Right lobe of liver (tissue), 6 donors: ENCODE measurements around the gene SCUBE2. TPM values are rescaled to one million over a fixed set of nuclear protein-coding genes. Genes with fewer than 3 reads are reported as not detected.

Source experiments
- ATAC-seq, 4 donors: fragments of 200-7000 bp; cut with Tn5 transposase; one replicate each; pipeline ENCODE4 v1.9.1; 2020; ENCODE audit warnings: mild to moderate bottlenecking in 4 of 4, moderate library complexity in 4 of 4
- DNase-seq, 3 donors: peaks; one replicate each; pipeline ENCODE4 v3.0.0-alpha.2; 2020
- H3K27ac ChIP-seq, 3 donors: fragments of 200-600 bp; one replicate each; pipeline ENCODE4 v1.8.0; 2022
- H3K27me3 ChIP-seq, 2 donors: fragments of 200-600 bp; one replicate each; pipeline ENCODE4 v1.8.0; 2022
- H3K36me3 ChIP-seq, 4 donors: fragments of 200-600 bp; sonication (generic) in 1 of 4; one replicate each; pipeline versions ENCODE4 v1.5.1 to v1.8.0; 2017 to 2022; ENCODE audit warnings: control low read depth in 1 of 4
- H3K4me1 ChIP-seq, 4 donors: fragments of 200-600 bp; sonication (generic) in 1 of 4; one replicate each; pipeline versions ENCODE4 v1.5.1 to v1.8.0; 2017 to 2022; ENCODE audit warnings: control low read depth in 1 of 4
- H3K4me3 ChIP-seq, 3 donors: fragments of 200-600 bp; one replicate each; pipeline ENCODE4 v1.8.0; 2022
- H3K9me3 ChIP-seq, 4 donors: fragments of 200-600 bp; sonication (generic) in 1 of 4; one replicate each; pipeline versions ENCODE4 v1.5.1 to v1.8.0; 2017 to 2022; ENCODE audit warnings: control low read depth in 1 of 4
- CTCF ChIP-seq, 4 donors: fragments of 200-600 bp in 3 of 4; fragments of 450-650 bp in 1 of 4; IDR thresholded peaks; one replicate each; pipeline versions ENCODE4 v1.5.1 to v1.8.0; 2016 to 2022; ENCODE audit warnings: antibody characterized with exemption in 4 of 4, mild to moderate bottlenecking in 2 of 4
- POLR2A ChIP-seq: fragments of 450-650 bp; IDR thresholded peaks from one replicate; pipeline ENCODE4 v1.6.1; 2017; ENCODE audit warnings: antibody characterized with exemption, mild to moderate bottlenecking
- WGBS: methylation state at CpG from one replicate; pipeline ENCODE4 v1.1.6; 2018; ENCODE audit warnings: low coverage, low lambda C conversion rate; ENCODE audit not compliant: insufficient coverage; ENCODE audit errors: missing lambda C conversion rate; 5-methylcytosine and 5-hydroxymethylcytosine counted together
- intact Hi-C, 2 donors: fragments of 100-400 bp; cut with DNase I; formaldehyde crosslinking; loops; one replicate each; pipeline versions ENCODE4 v1.11.2 to v1.14.1; 2022
- total RNA-seq, 6 experiments: library from RNA; depleted of rRNA in 2 of 6; stranded (reverse); fragments of >200 nt in 2 of 6; fragmentation: NEBNext Ultra II Directional in 3 of 6; extraction: Animal tissue kit (Norgen Biotek cat#: 25700) in 3 of 6; gene quantifications; one replicate each; pipeline versions ENCODE4 v1.1.0 to v1.2.4, GENCODE V29; 2016 to 2023
- donor health status: DM: no; HTN: yes; CAD: no.
- donor health status: DM: no; HTN: no; CAD: no.
- donor health status: DM: no; HTN: no; CAD: no.
- donor health status: DM: no; HTN: yes; CAD: no.
- donor health status: DM: no; HTN: yes; CAD: no.

The SCUBE2 gene
- total RNA-seq, 6 experiments from 2014 or later: 0.19 to 1.1 (median 0.32) TPM

GRCh38 chr11:9071692-9072091, 19.7 kb downstream of the SCUBE2 start:
- Histone ChIP-seq H3K36me3 (no peaks in the 10 kb centered on the region), H3K4me1 (no peaks in the 10 kb centered on the region), H3K27me3 (no peaks in the 10 kb centered on the region), H3K9me3 (no peaks in the 10 kb centered on the region), H3K27ac (no peak overlapping the region), H3K4me3 (no peak overlapping the region)
- DNase-seq (no peak), ATAC-seq (no peak)
- no peak for TF ChIP-seq CTCF (IDR thresholded peaks at IDR 0.05)
- no peak for TF ChIP-seq POLR2A
- intact Hi-C loops: no loop called here
- 71% methylated on average over 1 of the region's 3 CpGs for WGBS

GRCh38 chr11:9070749-9071491, 20.5 kb downstream of the SCUBE2 start:
- Histone ChIP-seq H3K27ac (no peak overlapping the region), H3K36me3 (no peaks in the 10 kb centered on the region), H3K27me3 (no peaks in the 10 kb centered on the region), H3K4me1 (no peaks in the 10 kb centered on the region), H3K4me3 (no peak overlapping the region), H3K9me3 (no peaks in the 10 kb centered on the region)
- no peak for ATAC-seq
- TF ChIP-seq CTCF (IDR thresholded peaks at IDR 0.05) (no peak), POLR2A (no peak)
- no peak for DNase-seq
- WGBS: 55% methylated on average over 5 of the region's 9 CpGs
- intact Hi-C loops: no loop called here

- Histone ChIP-seq H3K27ac (no peak overlapping the region), H3K4me3 (no peak overlapping the region), H3K4me1 (no peaks in the 10 kb centered on the region), H3K36me3 (no peaks in the 10 kb centered on the region), H3K9me3 (no peaks in the 10 kb centered on the region), H3K27me3 (no peaks in the 10 kb centered on the region)
- intact Hi-C loops: no loop called here
- 81% methylated on average over 6 of the region's 7 CpGs for WGBS
- DNase-seq (no peak), ATAC-seq (no peak)
- TF ChIP-seq CTCF (IDR thresholded peaks at IDR 0.05): no peak
- no peak for TF ChIP-seq POLR2A
Observed at GRCh38 chr11:9069862-9070470, 21.4 kb downstream of the SCUBE2 start.

- ATAC-seq: no peak
- Histone ChIP-seq H3K27ac (no peak overlapping the region), H3K36me3 (no peaks in the 10 kb centered on the region), H3K4me3 (no peak overlapping the region), H3K4me1 (no peaks in the 10 kb centered on the region), H3K9me3 (no peaks in the 10 kb centered on the region), H3K27me3 (no peaks in the 10 kb centered on the region)
- WGBS: 86% methylated on average over 4 of the region's 8 CpGs
- intact Hi-C loops: no loop called here
- TF ChIP-seq CTCF (IDR thresholded peaks at IDR 0.05): no peak
- no peak for TF ChIP-seq POLR2A
- no peak for DNase-seq
Observed at GRCh38 chr11:9069256-9069655, 22.1 kb downstream of the SCUBE2 start.
